GM18519 (cell line): Measurements from ENCODE around the gene C19orf73.
"Not testable (repeated sequence)": the region's sequence is repeated elsewhere in the genome, so short reads cannot be mapped to it uniquely, and the experiment has no call there.

Experiments
- ATAC-seq: cut with Tn5 transposase; IDR thresholded peaks from one replicate; pipeline ENCODE4 v1.9.1; 2021; ENCODE audit warnings: mild to moderate bottlenecking, moderate library complexity; ENCODE audit not compliant: unreplicated experiment, low FRiP score

The C19orf73 gene

DNA sequence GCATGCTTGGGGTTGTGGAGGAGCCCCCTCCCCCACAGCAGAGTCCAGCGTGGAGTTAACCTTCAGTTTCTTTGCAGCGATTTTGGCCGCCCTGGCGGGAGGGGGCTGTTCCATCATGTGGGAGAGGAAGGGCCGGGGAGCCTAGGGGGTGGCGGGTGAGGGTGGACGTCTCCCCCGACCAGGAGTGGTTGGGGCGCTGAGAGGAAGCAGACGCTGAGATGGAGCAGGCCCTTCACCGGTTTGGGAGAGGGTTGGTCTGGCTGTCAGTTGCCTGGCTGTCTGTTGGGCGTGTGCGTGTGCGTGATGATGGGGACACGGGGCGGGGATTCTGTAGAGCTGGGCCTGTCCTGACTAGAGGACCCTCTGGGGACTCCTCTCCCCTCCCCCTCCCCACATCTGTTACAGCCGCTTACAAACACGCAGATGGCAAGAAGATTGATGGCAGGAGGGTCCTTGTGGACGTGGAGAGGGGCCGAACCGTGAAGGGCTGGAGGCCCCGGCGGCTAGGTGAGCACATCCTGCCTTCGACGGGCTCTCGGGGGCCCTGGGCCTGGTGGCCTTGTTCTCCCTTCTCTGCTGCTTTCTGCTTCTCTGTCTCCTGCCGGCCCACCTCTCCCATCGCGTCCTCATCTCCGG, 14.6 kb downstream of the C19orf73 start:
- no peak for ATAC-seq

DNA sequence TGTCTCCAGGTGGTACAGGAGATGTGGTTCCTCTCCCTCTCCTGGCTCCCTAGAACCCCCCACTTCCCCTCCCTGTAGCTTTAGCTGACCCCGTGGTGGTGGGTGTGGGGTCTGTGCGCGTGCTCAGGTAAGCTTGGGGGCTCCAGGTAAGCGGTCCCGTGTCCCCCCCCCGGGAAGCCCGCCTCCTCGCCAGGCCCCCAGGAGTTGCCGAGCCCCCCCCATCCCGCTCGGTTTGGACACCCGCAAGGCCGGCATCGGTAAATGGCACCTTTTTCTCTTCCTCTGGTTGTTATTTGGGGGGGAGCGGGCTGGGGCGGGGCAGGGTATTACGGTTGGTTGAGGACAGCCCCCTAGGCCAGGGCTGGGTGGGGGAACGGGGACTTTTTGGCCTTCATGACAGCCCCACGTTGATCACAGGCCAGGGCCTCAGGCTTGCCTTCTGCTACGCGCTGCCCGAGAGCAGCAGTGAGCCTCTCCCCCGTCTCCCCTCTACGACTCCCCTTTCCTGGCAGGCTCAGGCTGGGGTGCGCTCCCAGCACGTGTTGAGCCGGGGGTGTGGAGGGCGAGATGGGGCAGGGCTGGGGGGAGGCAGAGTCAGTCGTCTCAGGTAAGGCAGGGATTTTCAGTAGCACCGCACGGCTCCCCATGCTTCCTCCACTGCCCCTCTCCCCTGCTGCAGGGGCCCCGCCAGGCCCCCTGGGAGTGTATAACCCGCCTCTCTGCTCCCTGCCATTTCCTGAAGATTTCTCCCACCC, 15.4 kb downstream of the C19orf73 start:
- ATAC-seq: no peak

DNA sequence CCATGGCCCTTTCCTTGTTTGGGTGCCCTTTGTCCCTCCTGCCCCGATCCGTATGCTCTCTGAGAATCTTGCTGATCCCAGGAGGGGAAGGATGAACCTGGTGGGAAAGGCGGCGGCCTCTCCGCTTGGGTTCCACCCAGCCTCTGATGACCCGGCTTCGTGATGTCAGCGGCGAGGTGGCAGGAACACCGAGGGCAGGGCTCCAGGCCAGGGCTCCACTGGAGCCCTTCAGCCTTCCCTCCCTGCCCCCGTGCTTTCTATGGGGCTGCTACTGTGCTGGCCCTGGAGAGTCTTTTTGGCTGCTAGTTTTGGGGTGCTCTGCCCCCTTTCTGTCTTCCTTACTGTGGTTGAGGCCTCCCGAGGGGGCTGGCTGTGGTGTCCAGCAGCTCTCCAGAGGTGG, 16.6 kb downstream of the C19orf73 start:
- no peak for ATAC-seq

DNA sequence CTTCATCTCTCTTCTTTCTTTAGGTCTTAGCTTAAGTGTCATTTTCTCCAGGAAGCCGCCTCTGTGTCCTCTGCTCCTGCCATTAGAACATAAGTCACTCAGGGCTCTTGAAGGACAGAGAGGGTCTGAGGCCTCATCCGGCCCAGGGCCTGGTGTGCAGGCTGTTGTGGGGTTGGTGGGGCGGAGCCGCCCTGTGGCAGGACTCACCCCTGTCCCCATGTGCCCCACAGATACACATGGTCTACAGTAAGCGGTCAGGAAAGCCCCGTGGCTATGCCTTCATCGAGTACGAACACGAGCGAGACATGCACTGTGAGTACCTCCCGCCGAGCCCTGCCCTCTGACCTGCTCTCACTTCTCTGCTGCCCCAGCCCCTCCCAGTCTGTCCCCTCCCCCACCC, 17.8 kb downstream of the C19orf73 start:
- no peak for ATAC-seq

DNA sequence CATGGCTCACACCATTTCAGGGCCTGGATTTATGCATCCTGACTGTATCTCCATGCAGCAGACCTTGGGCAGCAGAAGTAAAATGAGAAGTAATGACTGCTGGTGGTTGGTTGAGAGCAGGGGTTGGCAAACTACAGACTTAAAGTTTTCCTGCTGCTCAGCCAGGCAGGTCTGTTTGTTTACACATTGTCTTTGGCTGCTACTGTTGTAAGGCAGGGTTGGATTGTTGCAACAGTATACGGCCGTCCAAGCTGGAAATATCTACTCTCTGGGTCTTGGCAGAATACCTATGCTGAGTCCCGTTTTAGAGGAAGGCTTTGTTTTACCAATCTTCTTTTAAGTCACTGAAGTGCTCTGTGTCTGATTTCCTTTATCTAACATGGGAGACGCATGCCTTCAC, 20.1 kb downstream of the C19orf73 start:
- no peak for ATAC-seq

DNA sequence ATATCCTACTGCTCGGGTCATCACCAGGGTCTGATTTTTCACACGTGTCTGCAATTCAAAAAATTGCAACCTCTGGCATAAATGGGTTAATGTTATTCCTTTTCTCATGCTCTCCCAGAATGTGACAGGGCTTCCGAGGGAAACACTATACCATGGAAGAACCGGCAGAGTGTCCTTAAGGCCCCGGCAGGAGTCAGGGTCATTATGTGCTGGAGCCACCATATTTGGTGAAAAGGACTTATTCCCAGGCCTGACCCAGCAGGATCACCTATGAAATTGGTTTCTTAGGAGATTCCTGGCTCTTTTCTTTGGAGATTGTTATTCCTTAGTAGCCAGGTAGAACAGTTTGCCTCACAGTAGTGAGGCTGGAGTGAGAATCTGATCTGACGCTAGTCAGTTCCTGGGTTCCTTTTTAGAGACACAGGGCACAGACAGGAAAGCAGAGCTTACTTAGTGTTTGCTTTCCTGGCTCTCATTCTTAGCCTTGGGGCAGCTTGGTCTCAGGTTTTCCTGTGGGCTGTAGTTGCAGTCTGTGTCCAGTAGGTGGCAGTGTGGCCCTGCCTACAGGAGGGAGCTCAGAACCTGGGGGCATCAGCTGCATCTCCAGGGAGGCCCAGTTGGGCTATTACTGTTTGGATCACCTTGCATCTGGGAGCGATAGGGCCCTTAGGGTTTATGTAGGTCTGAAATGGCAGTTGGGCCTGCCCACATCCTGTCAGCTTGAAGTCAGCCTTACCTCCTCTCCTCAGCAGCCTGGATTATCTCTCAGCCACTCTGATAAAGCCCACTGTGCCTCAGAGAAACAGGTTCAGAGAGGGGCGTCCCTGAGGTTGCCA, 21.3 kb downstream of the C19orf73 start:
- ATAC-seq: no peak

DNA sequence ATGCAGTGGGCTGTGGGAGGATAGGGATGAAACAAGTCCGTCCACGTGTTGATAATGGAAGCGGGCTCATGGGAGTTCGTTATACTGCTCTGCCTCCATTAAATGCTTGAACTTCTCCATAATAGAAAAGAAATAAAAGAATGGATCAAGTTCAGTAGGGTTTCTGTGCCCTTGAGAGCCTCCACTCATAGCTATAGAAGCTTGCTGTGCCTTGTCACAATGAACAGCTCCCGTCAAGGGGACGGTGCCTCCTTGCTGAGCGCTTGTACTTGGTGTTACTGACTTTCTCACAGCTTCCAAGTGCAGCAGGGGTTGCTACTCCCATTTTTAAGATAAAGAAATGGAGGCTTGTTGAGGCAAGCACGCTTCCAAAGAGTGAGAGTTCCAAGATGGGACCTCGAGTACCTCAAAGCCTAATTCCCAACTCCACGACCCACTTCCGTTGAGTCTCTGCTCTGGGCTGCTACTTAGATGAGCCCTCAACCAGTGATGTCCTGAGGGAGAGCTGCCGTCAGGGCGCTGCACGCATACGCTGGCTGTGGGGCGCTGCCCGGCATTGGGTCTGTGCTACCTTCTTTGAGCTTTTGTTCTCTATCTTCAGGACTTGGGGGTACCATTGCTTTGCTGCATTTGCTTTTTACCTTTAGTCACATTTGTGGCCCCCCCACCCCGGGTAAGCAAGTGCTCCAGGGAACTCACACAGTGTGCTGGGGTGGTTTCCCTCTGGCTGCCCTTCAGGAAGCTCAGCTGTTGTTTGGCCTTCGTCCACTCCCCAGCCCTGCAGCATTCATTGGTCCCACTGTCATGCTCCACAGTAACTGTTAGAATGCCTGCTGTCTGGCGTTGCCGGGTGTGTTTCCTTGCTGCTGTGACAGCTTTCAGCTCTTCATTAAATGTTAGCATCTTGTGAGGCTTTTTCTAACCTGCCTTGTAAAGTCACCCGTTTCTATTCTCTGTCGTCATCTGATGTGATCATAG, 24.1 kb downstream of the C19orf73 start:
- no peak for ATAC-seq

DNA sequence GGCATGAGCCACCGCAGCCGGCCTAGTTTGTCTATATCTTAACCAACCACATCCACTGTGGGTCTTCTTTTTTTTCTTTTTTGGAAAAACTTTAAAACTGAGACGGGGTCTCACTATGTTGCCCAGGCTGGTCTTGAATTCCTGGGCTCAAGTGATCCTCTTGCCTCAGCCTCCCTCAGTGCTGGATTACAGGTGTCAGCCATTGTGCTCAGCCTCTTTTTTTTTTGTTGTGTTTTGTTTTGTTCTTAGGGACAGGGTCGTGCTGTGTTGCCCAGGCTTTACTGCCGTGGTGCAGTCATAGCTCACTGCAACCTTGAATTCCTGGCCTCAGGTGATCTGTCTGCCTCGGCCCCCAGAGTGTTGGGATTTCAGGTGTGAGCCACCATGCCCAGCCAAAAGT, 26.3 kb downstream of the C19orf73 start:
- no peak for ATAC-seq

DNA sequence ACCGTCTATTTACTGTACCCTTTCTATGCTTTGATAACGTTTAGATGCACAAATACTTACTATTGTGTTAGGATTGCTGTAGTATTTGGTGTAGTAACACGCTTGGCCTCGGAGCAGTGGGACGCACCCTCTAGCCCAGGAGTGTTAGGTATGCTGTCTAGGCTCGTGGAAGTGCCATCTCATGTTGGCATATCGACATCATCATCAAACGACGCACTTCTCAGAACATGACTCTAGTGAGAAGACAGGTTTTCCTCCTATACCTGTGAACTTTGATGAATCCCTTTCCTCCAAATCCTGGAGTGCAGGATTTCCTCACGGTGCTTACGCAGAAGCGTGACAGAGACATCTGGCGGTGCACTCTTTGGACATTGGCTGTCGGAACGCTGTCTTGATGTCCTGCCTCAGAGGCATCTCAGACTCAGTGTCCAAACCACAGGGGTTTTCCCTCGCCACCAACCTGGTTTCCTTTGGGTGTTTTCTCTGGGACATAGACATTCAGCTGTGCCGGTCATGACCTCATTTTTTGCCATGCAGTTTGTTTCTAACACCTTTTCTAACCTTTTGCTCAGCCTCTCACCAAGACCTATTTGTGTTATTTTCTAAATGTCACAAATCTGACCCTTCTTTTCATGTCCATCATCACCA, 27.4 kb downstream of the C19orf73 start:
- no peak for ATAC-seq

DNA sequence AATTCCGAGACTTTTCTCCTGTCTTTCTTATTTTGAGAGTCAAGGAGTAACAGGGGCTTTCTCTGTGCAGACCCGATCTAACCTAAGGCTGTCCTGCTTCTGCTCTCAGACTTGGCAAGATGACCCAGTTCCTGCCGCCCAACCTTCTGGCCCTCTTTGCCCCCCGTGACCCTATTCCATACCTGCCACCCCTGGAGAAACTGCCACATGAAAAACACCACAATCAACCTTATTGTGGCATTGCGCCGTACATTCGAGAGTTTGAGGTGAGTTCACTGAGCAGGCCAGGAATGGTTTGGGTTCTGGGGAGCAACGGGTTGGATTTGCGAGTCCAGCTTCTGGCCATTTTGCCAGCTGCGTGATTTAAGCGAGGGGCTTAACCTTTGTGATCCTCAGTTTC, 32.6 kb downstream of the C19orf73 start:
- ATAC-seq: no peak

DNA sequence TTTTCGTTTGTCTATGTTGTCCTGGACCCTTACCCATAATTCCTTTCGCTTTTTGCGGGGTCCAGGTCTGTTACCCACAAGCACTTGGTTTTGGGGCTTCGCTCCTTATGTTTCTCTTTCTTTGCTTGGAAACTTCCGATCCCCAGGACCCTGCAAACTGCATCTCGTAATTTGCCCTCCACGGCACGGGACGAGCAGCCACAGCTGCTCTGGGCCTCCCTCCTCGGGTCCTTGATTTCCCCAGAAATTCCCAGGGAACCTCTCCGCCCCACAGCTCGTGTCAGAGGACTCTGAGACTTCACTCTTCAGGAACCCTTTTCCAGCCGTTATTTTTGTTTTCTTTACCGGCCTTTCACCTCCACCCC, 33.1 kb downstream of the C19orf73 start:
- ATAC-seq: no peak

DNA sequence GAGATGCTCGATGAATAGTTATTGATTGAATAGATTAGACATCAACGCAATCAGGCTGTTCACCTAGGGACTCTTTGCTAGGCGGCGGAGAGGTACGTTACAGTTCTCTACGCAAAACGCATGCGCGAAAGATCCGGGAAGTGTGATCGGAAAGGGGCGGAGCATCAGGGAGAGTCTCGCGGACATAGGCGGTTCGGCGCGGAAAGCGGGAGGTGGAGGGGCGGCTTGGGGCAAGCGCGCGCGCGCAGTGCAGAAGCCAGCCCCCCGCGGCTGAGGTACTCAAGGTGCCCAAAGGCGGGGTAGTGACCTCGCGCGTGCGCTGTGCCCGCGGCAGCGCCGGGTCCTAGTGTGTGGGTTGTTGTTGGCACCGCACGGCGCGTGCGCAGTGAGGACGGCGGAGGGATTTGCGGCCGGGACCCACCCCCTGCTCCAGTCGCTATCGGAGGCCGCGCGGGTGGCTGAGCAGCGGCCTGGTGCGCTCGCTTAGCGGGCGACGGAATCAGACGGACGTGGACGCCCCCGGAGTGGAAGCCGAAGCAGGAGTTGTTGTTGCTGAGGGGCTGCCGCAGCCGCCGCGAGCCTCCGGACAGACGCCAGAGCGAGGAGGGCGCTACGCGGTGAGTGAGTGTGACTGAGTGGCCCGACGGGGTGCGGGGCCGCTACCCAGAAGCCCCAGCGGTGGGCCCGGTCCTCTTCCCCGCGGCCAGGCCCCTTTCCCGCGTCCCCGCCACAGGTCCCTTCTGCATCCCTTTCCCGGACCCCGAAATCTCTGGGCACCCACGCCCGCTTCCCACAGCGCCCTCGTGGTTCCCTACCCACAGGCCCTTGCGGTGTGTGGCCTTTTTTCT, 33.7 kb downstream of the C19orf73 start, which contains the start of gene SNRNP70:
Gene SNRNP70 (plus strand): TSS at position 432 of the 848 bp plus-strand sequence. CDS start 964 bp downstream, outside the sequence.
- ATAC-seq: peak; percentile 79

DNA sequence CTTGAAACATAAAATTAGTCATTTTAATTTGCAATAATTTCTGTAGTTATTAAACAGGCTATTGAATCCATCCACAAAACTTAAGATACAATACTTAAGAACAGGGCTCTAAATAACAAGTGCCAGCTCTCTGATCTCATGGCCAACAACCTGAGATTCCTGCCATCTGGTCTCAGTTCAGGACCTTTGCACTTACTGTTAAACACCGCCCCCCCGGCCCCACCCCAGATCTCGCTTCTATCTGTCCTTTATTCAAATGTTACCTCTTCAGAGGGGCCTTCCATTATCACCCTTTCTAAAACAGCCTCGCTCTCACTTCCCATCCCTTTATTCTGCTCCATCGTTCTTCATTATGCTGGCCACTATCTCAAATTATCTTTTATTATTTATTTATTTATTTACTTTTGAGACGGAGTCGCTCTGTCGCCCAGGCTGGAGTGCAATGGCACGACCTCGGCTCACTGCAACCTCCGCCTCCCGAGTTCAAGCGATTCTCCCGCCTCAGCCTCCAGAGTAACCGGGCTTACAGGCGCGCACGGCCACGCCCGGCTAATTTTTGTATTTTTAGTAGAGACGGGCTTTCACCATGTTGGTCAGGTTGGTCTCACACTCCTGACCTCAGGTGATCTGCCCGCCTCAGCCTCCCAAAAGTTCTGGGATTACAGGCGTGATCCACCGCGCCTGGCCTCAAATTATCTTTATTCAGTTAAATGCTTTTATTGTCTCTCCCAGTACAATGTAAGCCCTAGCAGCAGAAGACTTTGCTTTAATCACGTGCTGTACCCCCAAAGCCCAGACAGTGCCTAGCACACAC, 34.5 kb downstream of the C19orf73 start:
- no peak for ATAC-seq

DNA sequence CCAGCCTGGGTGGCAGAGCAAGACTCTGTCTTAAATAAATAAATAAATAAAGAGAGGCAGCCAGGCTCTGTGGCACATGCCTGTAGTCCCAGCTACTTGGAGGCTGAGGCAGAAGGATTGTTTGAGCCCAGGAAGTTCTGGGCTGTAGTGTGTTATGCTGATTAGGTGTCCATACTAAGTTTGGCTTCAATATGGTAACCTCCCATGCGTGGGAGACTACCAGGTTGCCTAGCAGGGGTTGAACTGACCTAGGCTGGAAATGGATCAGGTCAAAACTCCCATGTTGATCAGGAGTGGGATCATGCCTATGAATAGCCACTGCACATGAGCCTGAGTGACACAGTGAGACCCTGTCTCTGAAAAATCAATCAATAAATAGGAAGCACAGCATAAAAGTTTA, 37.7 kb downstream of the C19orf73 start:
- ATAC-seq: no peak

DNA sequence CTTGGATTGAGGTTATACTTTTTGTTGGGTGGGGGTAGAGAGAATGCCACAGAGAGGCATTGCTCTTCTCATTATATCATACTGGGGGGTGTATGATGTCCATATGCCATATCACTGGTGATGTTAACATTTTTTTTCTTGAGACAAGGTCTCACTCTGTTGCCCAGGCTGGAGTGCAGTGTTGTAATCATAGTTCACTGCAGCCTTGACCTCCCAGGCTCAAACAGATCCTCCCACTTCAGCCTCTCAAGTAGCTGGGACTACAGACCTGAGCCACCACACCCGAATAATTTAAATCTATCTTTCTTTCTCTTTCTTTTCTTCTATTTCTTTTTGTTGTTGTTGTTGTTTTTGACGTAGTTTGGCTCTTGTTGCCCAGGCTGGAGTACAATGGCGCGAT, 38.6 kb downstream of the C19orf73 start:
- no peak for ATAC-seq

DNA sequence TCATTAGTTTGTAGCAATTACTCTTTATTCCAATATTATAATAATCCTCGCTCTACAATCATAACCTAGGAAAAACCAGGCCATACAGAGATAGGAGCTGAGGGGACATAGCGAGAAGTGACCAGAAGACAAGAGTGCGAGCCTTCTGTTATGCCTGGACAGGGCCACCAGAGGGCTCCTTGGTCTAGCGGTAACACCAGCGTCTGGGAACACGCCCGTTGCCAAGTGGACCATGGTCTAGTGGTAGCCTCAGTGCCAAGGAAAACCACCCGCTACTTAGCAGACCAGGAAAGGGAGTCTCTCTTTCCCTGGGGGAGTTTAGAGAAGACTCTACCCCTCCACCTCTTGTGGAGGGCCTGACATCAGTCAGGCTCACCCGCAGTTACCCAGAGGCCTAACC, 44.1 kb downstream of the C19orf73 start:
- not testable (repeated sequence) for ATAC-seq

DNA sequence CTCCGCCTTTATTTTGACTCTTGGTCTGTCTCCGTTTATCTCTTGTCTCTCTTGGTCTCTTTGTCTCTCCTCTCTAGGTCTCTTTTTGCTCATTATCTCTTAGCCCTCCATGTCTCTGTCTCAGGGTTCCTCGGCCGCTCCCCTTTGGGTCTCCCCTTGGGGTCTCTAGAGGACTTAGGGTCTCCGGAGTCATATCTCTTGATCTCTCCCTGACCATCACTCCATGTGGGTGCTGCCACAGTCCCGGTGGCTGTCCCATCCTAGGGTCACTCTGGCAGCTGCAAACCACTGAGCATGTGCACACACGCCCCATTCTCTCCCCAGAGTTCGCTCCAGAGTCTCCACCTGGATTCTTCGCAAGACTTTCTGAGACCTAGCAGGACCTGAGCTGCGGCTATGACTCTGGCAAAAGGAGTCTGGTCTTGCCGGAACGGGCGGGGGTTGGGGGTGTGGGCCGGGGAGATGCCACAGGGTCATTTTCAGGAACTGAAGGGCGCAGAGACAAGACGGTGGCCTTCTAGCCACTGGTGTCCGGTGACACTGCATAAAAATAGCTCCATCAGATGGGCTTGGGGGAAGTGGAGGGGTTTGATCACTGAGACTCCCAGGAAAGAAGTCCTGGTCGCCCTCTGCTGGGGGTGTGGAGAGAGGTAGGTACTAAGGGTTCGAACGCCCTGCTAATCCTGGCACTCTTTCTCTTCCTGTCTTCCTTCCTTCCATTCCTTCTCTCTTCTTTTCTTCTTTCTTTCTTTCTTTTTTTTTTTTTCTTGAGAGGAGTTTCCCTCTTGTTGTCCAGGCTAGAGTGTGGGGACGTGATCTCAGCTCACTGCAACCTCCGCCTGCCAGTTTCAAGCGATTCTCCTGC, 45.2 kb downstream of the C19orf73 start:
- ATAC-seq: no peak
